MM.1S (cell line): Measurements from ENCODE around the gene STAMBPL1.

Source experiments
- DNase-seq: peaks from one replicate; pipeline ENCODE4 v3.0.0-alpha.2; 2015
- H2AFZ ChIP-seq: fragments of 300-600 bp; sonication (generic); 2 replicates; pipeline ENCODE4 v1.6.0; 2016; ENCODE audit warnings: antibody characterized with exemption, low read length
- H3F3A ChIP-seq: fragments of 300-600 bp; sonication (generic); 2 replicates; pipeline ENCODE4 v1.6.1; 2016; ENCODE audit warnings: mild to moderate bottlenecking, antibody characterized with exemption, low read length, moderate library complexity, mixed read lengths; ENCODE audit not compliant: insufficient read depth
- H3K27ac ChIP-seq: fragments of 300-600 bp; sonication (generic); 2 replicates; pipeline ENCODE4 v1.5.1; 2016; ENCODE audit warnings: mild to moderate bottlenecking, low read length
- H3K27me3 ChIP-seq: fragments of 300-600 bp; sonication (generic); replicated peaks from 2 replicates; pipeline ENCODE4 v1.6.0; 2016; ENCODE audit warnings: low read length; ENCODE audit not compliant: insufficient read depth
- H3K36me3 ChIP-seq: fragments of 300-600 bp; sonication (generic); replicated peaks from 2 replicates; pipeline ENCODE4 v1.6.1; 2016; ENCODE audit warnings: mild to moderate bottlenecking, low read length, mixed read lengths; ENCODE audit not compliant: insufficient read depth
- H3K4me1 ChIP-seq: fragments of 300-600 bp; sonication (generic); 2 replicates; pipeline ENCODE4 v1.6.1; 2016; ENCODE audit warnings: low read length, mixed read lengths
- H3K4me2 ChIP-seq: fragments of 300-600 bp; sonication (generic); 2 replicates; pipeline ENCODE4 v1.6.0; 2016; ENCODE audit warnings: low read depth, low read length
- H3K4me3 ChIP-seq: fragments of 300-600 bp; sonication (generic); 2 replicates; pipeline ENCODE4 v1.5.1; 2016; ENCODE audit warnings: low read length, mixed read lengths
- H3K79me2 ChIP-seq: fragments of 300-600 bp; sonication (generic); 2 replicates; pipeline ENCODE4 v1.6.1; 2016; ENCODE audit warnings: mixed run types, low read length, mixed read lengths
- H3K9ac ChIP-seq: fragments of 300-600 bp; sonication (generic); 2 replicates; pipeline ENCODE4 v1.6.1; 2016; ENCODE audit warnings: low read length, mixed read lengths
- H3K9me2 ChIP-seq: fragments of 300-600 bp; sonication (generic); replicated peaks from 2 replicates; pipeline ENCODE4 v1.6.1; 2016; ENCODE audit warnings: mild to moderate bottlenecking, low read length, mixed read lengths; ENCODE audit not compliant: insufficient read depth
- H3K9me3 ChIP-seq: fragments of 300-600 bp; sonication (generic); replicated peaks from 2 replicates; pipeline ENCODE4 v1.6.1; 2016; ENCODE audit warnings: mild to moderate bottlenecking, low read length, mixed read lengths; ENCODE audit not compliant: insufficient read depth
- H4K20me1 ChIP-seq: fragments of 300-600 bp; sonication (generic); 2 replicates; pipeline ENCODE4 v1.6.1; 2016; ENCODE audit warnings: mild to moderate bottlenecking, low read length, moderate library complexity, mixed read lengths; ENCODE audit not compliant: insufficient read depth
- EZH2 ChIP-seq: fragments of 300-600 bp; sonication (generic); optimal IDR thresholded peaks from 2 replicates; pipeline ENCODE3; 2017; ENCODE audit warnings: low read depth, mild to moderate bottlenecking, antibody characterized with exemption, low read length, mixed read lengths
- EZH2phosphoT487 ChIP-seq: fragments of 300-600 bp; sonication (generic); IDR thresholded peaks from 2 replicates; pipeline ENCODE4 v1.6.1; 2018; ENCODE audit warnings: antibody characterized with exemption, low read length
- TF ChIP-seq, protein P1 (sequence below): fragments of 300-600 bp; sonication (generic); IDR thresholded peaks from 2 replicates; pipeline ENCODE4 v1.5.1; 2016; ENCODE audit warnings: antibody characterized with exemption, low read length, mixed read lengths

STAMBPL1 gene

GRCh38 chr10:88915781-88916180 lies 35.7 kb downstream of the STAMBPL1 start:
- no peak overlapping the region for H3K4me2 ChIP-seq
- no peak overlapping the region for H3K27ac ChIP-seq
- no peaks in the 10 kb centered on the region for H3K27me3 ChIP-seq
- no peak overlapping the region for H3K9ac ChIP-seq
- TF ChIP-seq EZH2phosphoT487 (no peak), EZH2 (no peak)
- TF ChIP-seq, protein P1, sequence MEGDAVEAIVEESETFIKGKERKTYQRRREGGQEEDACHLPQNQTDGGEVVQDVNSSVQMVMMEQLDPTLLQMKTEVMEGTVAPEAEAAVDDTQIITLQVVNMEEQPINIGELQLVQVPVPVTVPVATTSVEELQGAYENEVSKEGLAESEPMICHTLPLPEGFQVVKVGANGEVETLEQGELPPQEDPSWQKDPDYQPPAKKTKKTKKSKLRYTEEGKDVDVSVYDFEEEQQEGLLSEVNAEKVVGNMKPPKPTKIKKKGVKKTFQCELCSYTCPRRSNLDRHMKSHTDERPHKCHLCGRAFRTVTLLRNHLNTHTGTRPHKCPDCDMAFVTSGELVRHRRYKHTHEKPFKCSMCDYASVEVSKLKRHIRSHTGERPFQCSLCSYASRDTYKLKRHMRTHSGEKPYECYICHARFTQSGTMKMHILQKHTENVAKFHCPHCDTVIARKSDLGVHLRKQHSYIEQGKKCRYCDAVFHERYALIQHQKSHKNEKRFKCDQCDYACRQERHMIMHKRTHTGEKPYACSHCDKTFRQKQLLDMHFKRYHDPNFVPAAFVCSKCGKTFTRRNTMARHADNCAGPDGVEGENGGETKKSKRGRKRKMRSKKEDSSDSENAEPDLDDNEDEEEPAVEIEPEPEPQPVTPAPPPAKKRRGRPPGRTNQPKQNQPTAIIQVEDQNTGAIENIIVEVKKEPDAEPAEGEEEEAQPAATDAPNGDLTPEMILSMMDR: no peak
- no peaks in the 10 kb centered on the region for H4K20me1 ChIP-seq
- no peaks in the 10 kb centered on the region for H3F3A ChIP-seq
- no peaks in the 10 kb centered on the region for H3K4me1 ChIP-seq
- no peaks in the 10 kb centered on the region for H3K36me3 ChIP-seq
- no peak overlapping the region for H2AFZ ChIP-seq
- no peaks in the 10 kb centered on the region for H3K9me3 ChIP-seq
- no peak overlapping the region for H3K4me3 ChIP-seq
- DNase-seq: no peak
- H3K79me2 ChIP-seq: no peaks in the 10 kb centered on the region
- H3K9me2 ChIP-seq: no peaks in the 10 kb centered on the region

- Histone ChIP-seq H3K4me1 (no peaks in the 10 kb centered on the region), H3K79me2 (no peaks in the 10 kb centered on the region), H3K9me3 (no peaks in the 10 kb centered on the region), H4K20me1 (no peaks in the 10 kb centered on the region), H3K4me3 (no peak overlapping the region), H3K36me3 (no peaks in the 10 kb centered on the region), H2AFZ (no peak overlapping the region), H3K4me2 (no peak overlapping the region), H3K9me2 (no peaks in the 10 kb centered on the region), H3K9ac (no peak overlapping the region), H3K27ac (no peak overlapping the region), H3K27me3 (no peaks in the 10 kb centered on the region), H3F3A (no peaks in the 10 kb centered on the region)
- DNase-seq: no peak
- TF ChIP-seq EZH2 (no peak), EZH2phosphoT487 (no peak)
- TF ChIP-seq, protein P1: no peak
Observed at GRCh38 chr10:88916231-88916630, 36.2 kb downstream of the STAMBPL1 start.

GRCh38 chr10:88916986-88917385 lies 36.9 kb downstream of the STAMBPL1 start:
- TF ChIP-seq, protein P1: no peak
- no peak for TF ChIP-seq EZH2
- TF ChIP-seq EZH2phosphoT487: no peak
- Histone ChIP-seq H3K4me2 (no peak overlapping the region), H3K9me2 (no peaks in the 10 kb centered on the region), H4K20me1 (no peaks in the 10 kb centered on the region), H3K79me2 (no peaks in the 10 kb centered on the region), H3K27me3 (no peaks in the 10 kb centered on the region), H3K4me3 (no peak overlapping the region), H3K9me3 (no peaks in the 10 kb centered on the region), H2AFZ (no peak overlapping the region), H3K4me1 (no peaks in the 10 kb centered on the region), H3K9ac (no peak overlapping the region), H3K36me3 (no peaks in the 10 kb centered on the region), H3F3A (no peaks in the 10 kb centered on the region), H3K27ac (no peak overlapping the region)
- DNase-seq: no peak
